Mesodermal cell (in vitro differentiated cells): Measurements from ENCODE around the gene TIMP2.
"Not testable (repeated sequence)": the region's sequence is repeated elsewhere in the genome, so short reads cannot be mapped to it uniquely, and the experiment has no call there.

ENCODE experiments used
- H3K27ac ChIP-seq: 2 replicates; pipeline ENCODE4 v1.7.0; 2013; ENCODE audit warnings: mild to moderate bottlenecking, low read depth, low read length, moderate library complexity; ENCODE audit not compliant: severe bottlenecking
- H3K36me3 ChIP-seq: 2 replicates; pipeline ENCODE4 v1.7.1; 2013; ENCODE audit warnings: mild to moderate bottlenecking, low read length, moderate library complexity; ENCODE audit not compliant: control insufficient read depth, insufficient read depth
- H3K4me1 ChIP-seq: one replicate; pipeline ENCODE4 v1.7.1; 2013; ENCODE audit warnings: mild to moderate bottlenecking, low read length; ENCODE audit not compliant: insufficient read depth, control insufficient read depth, poor library complexity, severe bottlenecking
- H3K4me3 ChIP-seq: 2 replicates; pipeline ENCODE4 v1.7.0; 2013; ENCODE audit warnings: low read length, control low read depth, mild to moderate bottlenecking; ENCODE audit not compliant: insufficient read depth, poor library complexity, severe bottlenecking; ENCODE audit errors: extremely low read depth
- H3K9me3 ChIP-seq: 2 replicates; pipeline ENCODE4 v1.7.1; 2013; ENCODE audit warnings: mild to moderate bottlenecking, low read length, moderate library complexity; ENCODE audit not compliant: control insufficient read depth
- WGBS, 2 experiments: methylation state at CpG; one replicate each; pipeline ENCODE4 v1.1.5; 2013; ENCODE audit warnings: missing lambda C conversion rate in 2 of 2; ENCODE audit not compliant: insufficient coverage in 2 of 2; 5-methylcytosine and 5-hydroxymethylcytosine counted together

The TIMP2 gene

GRCh38 chr17:78954684-78955083 is 29.5 kb upstream of the TIMP2 start:
- Histone ChIP-seq H3K27ac (no peak overlapping the region), H3K4me1 (peaks cover 16% of the 10 kb centered on the region), H3K4me3 (no peak overlapping the region), H3K9me3 (peaks cover 15% of the 10 kb centered on the region), H3K36me3 (no peaks in the 10 kb centered on the region)
- WGBS, 2 experiments, result 94% methylated on average over 13 of the region's 14 CpGs

GRCh38 chr17:78953356-78954350 is 28.5 kb upstream of the TIMP2 start:
- H3K27ac ChIP-seq, result no peak overlapping the region
- H3K36me3 ChIP-seq, result no peaks in the 10 kb centered on the region
- H3K4me1 ChIP-seq, result peaks cover 13% of the 10 kb centered on the region
- no peak overlapping the region for H3K4me3 ChIP-seq
- 74 to 85% methylated on average over 21 to 26 of the region's 29 CpGs for WGBS, 2 experiments
- H3K9me3 ChIP-seq, result peaks cover 15% of the 10 kb centered on the region

GRCh38 chr17:78952706-78953105 is 27.5 kb upstream of the TIMP2 start:
- Histone ChIP-seq H3K9me3 (peaks cover 15% of the 10 kb centered on the region), H3K36me3 (no peaks in the 10 kb centered on the region), H3K4me3 (no peak overlapping the region), H3K27ac (no peak overlapping the region), H3K4me1 (peaks cover 9% of the 10 kb centered on the region)
- 93 to 96% methylated on average over 6 to 9 of the region's 10 CpGs for WGBS, 2 experiments

- no peak overlapping the region for H3K27ac ChIP-seq
- H3K4me1 ChIP-seq, result peaks cover 13% of the 10 kb centered on the region
- H3K9me3 ChIP-seq, result peaks cover 15% of the 10 kb centered on the region
- H3K36me3 ChIP-seq, result no peaks in the 10 kb centered on the region
- no peak overlapping the region for H3K4me3 ChIP-seq
- 80 to 82% methylated on average over 10 to 11 of the region's 12 CpGs for WGBS, 2 experiments
These were observed 26.9 kb upstream of the TIMP2 start for GRCh38 chr17:78951967-78952551.

- Histone ChIP-seq H3K4me3 (no peak overlapping the region), H3K4me1 (peaks cover 13% of the 10 kb centered on the region), H3K36me3 (no peaks in the 10 kb centered on the region), H3K9me3 (peaks cover 15% of the 10 kb centered on the region), H3K27ac (no peak overlapping the region)
- 83 to 100% methylated on average over 1 to 2 of the region's 2 CpGs for WGBS, 2 experiments
These were observed 25.7 kb upstream of the TIMP2 start for GRCh38 chr17:78950870-78951269.

- H3K4me3 ChIP-seq, result no peak overlapping the region
- no peaks in the 10 kb centered on the region for H3K36me3 ChIP-seq
- peaks cover 15% of the 10 kb centered on the region for H3K9me3 ChIP-seq
- WGBS, 2 experiments, result 82 to 84% methylated on average over 14 to 15 of the region's 18 CpGs
- H3K4me1 ChIP-seq, result peaks cover 11% of the 10 kb centered on the region
- no peak overlapping the region for H3K27ac ChIP-seq
These were observed 22.3 kb upstream of the TIMP2 start for GRCh38 chr17:78947235-78948149.

GRCh38 chr17:78946631-78947030 is 21.4 kb upstream of the TIMP2 start:
- Histone ChIP-seq H3K4me1 (peaks cover 6% of the 10 kb centered on the region), H3K4me3 (no peak overlapping the region), H3K27ac (no peak overlapping the region), H3K36me3 (no peaks in the 10 kb centered on the region), H3K9me3 (peaks cover 15% of the 10 kb centered on the region)
- 100% methylated on average over 1 to 5 of the region's 8 CpGs for WGBS, 2 experiments

GRCh38 chr17:78946131-78946530 is 20.9 kb upstream of the TIMP2 start:
- peaks cover 13% of the 10 kb centered on the region for H3K9me3 ChIP-seq
- 91 to 94% methylated on average over 7 of the region's 7 CpGs for WGBS, 2 experiments
- no peak overlapping the region for H3K4me3 ChIP-seq

GRCh38 chr17:78945455-78945854 is 20.3 kb upstream of the TIMP2 start:
- not testable (repeated sequence) for H3K4me1 ChIP-seq, H3K9me3 ChIP-seq, H3K27ac ChIP-seq, H3K4me3 ChIP-seq, H3K36me3 ChIP-seq
- 91 to 93% methylated on average over 11 of the region's 12 CpGs for WGBS, 2 experiments

More at GRCh38 chr17:78946131-78946530, 20.9 kb upstream of the TIMP2 start:
- Histone ChIP-seq H3K36me3 (no peaks in the 10 kb centered on the region), H3K4me1 (peaks cover 6% of the 10 kb centered on the region), H3K27ac (no peak overlapping the region)

GRCh38 chr17:78944956-78945355 is 19.8 kb upstream of the TIMP2 start:
- H3K36me3 ChIP-seq, result no peaks in the 10 kb centered on the region
- H3K4me1 ChIP-seq, result peaks cover 13% of the 10 kb centered on the region
- WGBS, 2 experiments, result 84 to 92% methylated on average over 9 of the region's 10 CpGs
- H3K4me3 ChIP-seq, result no peak overlapping the region
- no peak overlapping the region for H3K27ac ChIP-seq
- peaks cover under 1% of the 10 kb centered on the region for H3K9me3 ChIP-seq
